PFSK-1 (cell line): ENCODE results near the gene VTI1A.

Source experiments
- POLR2AphosphoS5 ChIP-seq: IDR thresholded peaks from 2 replicates; pipeline ENCODE4 v1.6.1; 2012; ENCODE audit warnings: low read depth, mild to moderate bottlenecking, control low read depth, low read length, moderate library complexity
- REST ChIP-seq, 2 experiments: IDR thresholded peaks; 2 replicates each; pipeline versions ENCODE4 v1.6.1 to v1.8.0; 2011 to 2012; ENCODE audit warnings: low read depth in 2 of 2, low read length in 2 of 2, control low read depth in 1 of 2, inconsistent platforms in 1 of 2, mild to moderate bottlenecking in 1 of 2, moderate library complexity in 1 of 2; ENCODE audit not compliant: insufficient read depth in 1 of 2
- SIN3A ChIP-seq: IDR thresholded peaks from 2 replicates; pipeline ENCODE4 v1.6.1; 2012; ENCODE audit warnings: mild to moderate bottlenecking, low read length, moderate library complexity, borderline replicate concordance; ENCODE audit not compliant: insufficient read depth
- TAF1 ChIP-seq: IDR thresholded peaks from 2 replicates; pipeline ENCODE4 v1.6.1; 2012; ENCODE audit warnings: low read length, control low read depth, borderline replicate concordance; ENCODE audit not compliant: insufficient read depth

- TF ChIP-seq TAF1 (no peak), POLR2AphosphoS5 (no peak), REST (IDR thresholded peaks at IDR 0.05; ENCODE audit: insufficient read depth in 1 of 2, low read depth in 2 of 2, low read length in 2 of 2) (no peak), SIN3A (no peak)
Measured at GRCh38 chr10:112525200-112525599, 78.2 kb downstream of the VTI1A start.
